GM12801 (cell line): Measurements from ENCODE around the gene MAPK8IP2.

Experiments
- CTCF ChIP-seq: IDR thresholded peaks from one replicate; pipeline ENCODE4 v1.5.1; 2011; ENCODE audit warnings: control low read depth; ENCODE audit not compliant: insufficient read length; ENCODE audit errors: extremely low read depth

MAPK8IP2 gene

GRCh38 chr22:50612528-50613221, 12.1 kb downstream of the MAPK8IP2 start:
- TF ChIP-seq CTCF, result no peak

GRCh38 chr22:50613291-50613981, 12.8 kb downstream of the MAPK8IP2 start:
- TF ChIP-seq CTCF, result no peak

- no peak for TF ChIP-seq CTCF
These were observed 20.2 kb downstream of the MAPK8IP2 start for GRCh38 chr22:50620593-50621355.

GRCh38 chr22:50621356-50621880, 20.8 kb downstream of the MAPK8IP2 start:
- no peak for TF ChIP-seq CTCF

- TF ChIP-seq CTCF, result no peak
These were observed 21.5 kb downstream of the MAPK8IP2 start for GRCh38 chr22:50621948-50622722.

- no peak for TF ChIP-seq CTCF
These were observed 22.2 kb downstream of the MAPK8IP2 start for GRCh38 chr22:50622723-50623327.
